Coronary artery (tissue), 2 donors: ENCODE measurements around the gene SPAG16.

ENCODE experiments used
- DNase-seq: peaks from one replicate; pipeline ENCODE4 v3.0.0-alpha.2; 2017; ENCODE audit warnings: low spot score
- H3K27ac ChIP-seq, 2 donors: fragments of 200-600 bp; sonication (generic); one replicate each; pipeline ENCODE4 v1.5.1; 2016 to 2019
- H3K4me3 ChIP-seq: fragments of 200-600 bp; sonication (generic); 2 replicates; pipeline ENCODE4 v1.5.1; 2016; ENCODE audit warnings: mild to moderate bottlenecking, moderate library complexity
- TF ChIP-seq, protein P1 (sequence below): fragments of 200-600 bp; sonication (generic); IDR thresholded peaks from one replicate; pipeline ENCODE4 v1.5.1; 2019; ENCODE audit warnings: antibody characterized with exemption

The SPAG16 gene

DNA sequence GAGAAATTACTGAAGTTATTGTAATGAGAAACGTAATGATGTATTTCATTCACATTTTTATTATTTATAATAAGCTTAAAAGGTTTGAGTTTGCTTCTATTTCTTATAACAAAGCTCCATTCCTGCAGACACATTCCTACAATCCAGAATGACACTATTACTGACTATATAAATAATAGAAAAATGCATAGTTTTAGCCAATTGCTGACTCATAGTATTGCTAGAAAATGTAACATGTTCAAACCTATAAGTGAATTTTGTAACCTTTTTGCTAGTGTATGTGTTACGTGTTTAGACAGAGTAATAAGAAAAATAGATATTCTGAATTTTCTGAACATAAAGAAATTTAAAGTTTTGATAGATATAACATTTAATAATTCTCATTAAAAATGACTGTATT lies 1117.3 kb downstream of the SPAG16 start:
- DNase-seq = no peak
- TF ChIP-seq, protein P1, sequence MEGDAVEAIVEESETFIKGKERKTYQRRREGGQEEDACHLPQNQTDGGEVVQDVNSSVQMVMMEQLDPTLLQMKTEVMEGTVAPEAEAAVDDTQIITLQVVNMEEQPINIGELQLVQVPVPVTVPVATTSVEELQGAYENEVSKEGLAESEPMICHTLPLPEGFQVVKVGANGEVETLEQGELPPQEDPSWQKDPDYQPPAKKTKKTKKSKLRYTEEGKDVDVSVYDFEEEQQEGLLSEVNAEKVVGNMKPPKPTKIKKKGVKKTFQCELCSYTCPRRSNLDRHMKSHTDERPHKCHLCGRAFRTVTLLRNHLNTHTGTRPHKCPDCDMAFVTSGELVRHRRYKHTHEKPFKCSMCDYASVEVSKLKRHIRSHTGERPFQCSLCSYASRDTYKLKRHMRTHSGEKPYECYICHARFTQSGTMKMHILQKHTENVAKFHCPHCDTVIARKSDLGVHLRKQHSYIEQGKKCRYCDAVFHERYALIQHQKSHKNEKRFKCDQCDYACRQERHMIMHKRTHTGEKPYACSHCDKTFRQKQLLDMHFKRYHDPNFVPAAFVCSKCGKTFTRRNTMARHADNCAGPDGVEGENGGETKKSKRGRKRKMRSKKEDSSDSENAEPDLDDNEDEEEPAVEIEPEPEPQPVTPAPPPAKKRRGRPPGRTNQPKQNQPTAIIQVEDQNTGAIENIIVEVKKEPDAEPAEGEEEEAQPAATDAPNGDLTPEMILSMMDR = no peak

DNA sequence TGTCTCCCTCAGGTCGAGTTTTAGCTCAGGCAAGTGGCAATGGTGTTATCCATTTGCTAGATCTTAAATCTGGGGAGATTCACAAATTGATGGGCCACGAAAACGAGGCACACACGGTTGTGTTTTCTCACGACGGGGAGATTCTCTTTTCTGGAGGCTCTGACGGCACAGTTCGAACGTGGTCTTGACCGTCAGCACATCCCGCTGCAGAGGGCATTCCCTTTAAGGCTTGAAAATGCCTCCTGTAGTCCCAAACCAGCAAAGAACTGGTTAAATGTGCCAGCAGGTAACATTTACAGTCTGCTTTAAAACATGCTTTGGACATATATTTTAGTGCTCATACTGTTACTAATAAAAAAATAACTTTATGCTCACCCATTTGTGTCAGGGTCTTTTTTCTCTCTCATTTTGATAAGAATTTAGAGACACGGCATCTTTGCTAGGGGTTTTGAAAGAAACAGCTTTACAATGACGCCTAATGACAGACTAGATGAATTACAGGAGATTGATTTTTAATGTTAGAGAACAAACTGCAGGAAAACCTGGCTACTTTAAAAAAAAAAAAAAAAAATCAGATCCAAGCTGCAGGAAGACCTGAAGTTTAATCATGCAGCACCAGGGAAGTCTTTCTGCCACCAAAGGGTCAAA lies 1126.0 kb downstream of the SPAG16 start:
- no peak overlapping the region for H3K27ac ChIP-seq
- TF ChIP-seq, protein P1 = no peak
- DNase-seq = no peak
- H3K4me3 ChIP-seq = no peak overlapping the region

More for the DNA sequence above, 1117.3 kb downstream of the SPAG16 start:
- Histone ChIP-seq H3K4me3 (no peak overlapping the region), H3K27ac (no peak overlapping the region)

- TF ChIP-seq, protein P1 = no peak
- Histone ChIP-seq H3K4me3 (no peak within 1 kb of the TSS), H3K27ac (no peak within 1 kb of the TSS)
- no peak for DNase-seq
These were observed 1126.8 kb downstream of the SPAG16 start, which contains the start of gene VWC2L for GRCh38 chr2:214410918-214411554. TSS of gene VWC2L (plus strand) at chr2:214411054. CDS start at chr2:214414194, 3,140 bp downstream.

DNA sequence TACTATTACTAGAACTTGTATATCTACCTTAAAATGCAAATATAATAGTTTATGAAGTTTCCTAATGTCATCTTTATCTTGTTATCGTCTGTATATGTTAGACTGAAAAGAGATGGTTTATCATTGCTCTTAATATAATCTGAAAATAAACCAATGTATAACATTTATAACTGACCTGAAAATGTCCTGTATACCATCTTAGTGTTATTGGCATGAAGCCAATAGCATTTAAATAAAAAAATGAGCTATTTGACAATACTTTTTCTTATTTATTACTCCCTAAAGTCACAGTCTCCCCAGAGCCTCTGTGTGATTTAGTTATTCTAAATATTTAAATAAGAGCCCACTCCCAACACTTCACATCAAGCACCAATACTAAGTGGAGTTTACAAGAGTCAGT lies 1128.4 kb downstream of the SPAG16 start:
- no peak overlapping the region for H3K27ac ChIP-seq
- TF ChIP-seq, protein P1 = no peak
- H3K4me3 ChIP-seq = no peak overlapping the region
- no peak for DNase-seq

DNA sequence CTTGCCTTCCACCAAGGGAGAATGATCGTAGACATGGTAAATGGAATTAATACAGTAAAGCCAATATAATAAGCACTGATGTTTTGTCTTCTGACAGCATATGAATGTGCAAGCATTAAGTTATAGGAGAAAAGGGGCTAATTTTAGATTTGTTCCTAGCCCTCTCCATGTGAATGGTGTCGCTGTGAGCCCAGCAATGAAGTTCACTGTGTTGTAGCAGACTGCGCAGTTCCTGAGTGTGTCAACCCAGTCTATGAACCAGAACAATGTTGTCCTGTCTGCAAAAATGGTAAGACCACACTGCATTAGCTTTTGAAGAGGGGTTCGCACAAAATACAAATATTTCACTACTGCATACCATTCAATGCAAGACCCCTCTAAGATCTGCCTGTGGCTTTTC lies 1152.2 kb downstream of the SPAG16 start:
- Histone ChIP-seq H3K27ac (no peak overlapping the region), H3K4me3 (no peak overlapping the region)
- TF ChIP-seq, protein P1 = no peak
- DNase-seq = no peak

- Histone ChIP-seq H3K27ac (no peak overlapping the region), H3K4me3 (no peak overlapping the region)
- DNase-seq = no peak
- TF ChIP-seq, protein P1 = no peak
These were observed 1166.0 kb downstream of the SPAG16 start for GRCh38 chr2:214450118-214450894.
